K562 (cell line): Measurements from ENCODE around the gene STT3A. TPM values are rescaled to one million over a fixed set of nuclear protein-coding genes. Genes with fewer than 3 reads are reported as not detected.

Source experiments
- ADNP ChIP-seq: fragments of 200-800 bp; sonication (Bioruptor generic); IDR thresholded peaks from 2 replicates; pipeline ENCODE4 v1.6.1; 2016; ENCODE audit warnings: missing genetic modification characterization, missing compliant biosample characterization
- BCOR ChIP-seq: fragments of 450-650 bp; IDR thresholded peaks from 2 replicates; pipeline ENCODE4 v1.6.1; 2016
- BHLHE40 ChIP-seq: IDR thresholded peaks from 2 replicates; pipeline ENCODE4 v1.6.1; 2011; ENCODE audit warnings: low read length, improper control_type of control experiment
- CEBPG ChIP-seq, 3 experiments: fragments of 200-800 bp in 1 of 3; sonication (Bioruptor generic) in 1 of 3; sonication (generic) in 1 of 3; formaldehyde crosslinking in 1 of 3; IDR thresholded peaks in 2 of 3; conservative IDR thresholded peaks in 1 of 3; 2 replicates each; pipeline versions ENCODE4 v1.6.1 to v1.8.0; 2016 to 2022; ENCODE audit warnings: missing compliant biosample characterization in 2 of 3, missing genetic modification characterization in 2 of 3, mild to moderate bottlenecking in 1 of 3, missing genetic modification reagents in 1 of 3
- CHD2 ChIP-seq: IDR thresholded peaks from 2 replicates; pipeline ENCODE4 v1.6.1; 2011; ENCODE audit warnings: low read depth, low read length
- MBD2 ChIP-seq: sonication (generic); IDR thresholded peaks from 2 replicates; pipeline ENCODE4 v1.6.1; 2016; ENCODE audit warnings: low read depth, borderline replicate concordance
- PRPF4 ChIP-seq: fragments of 200-400 bp; formaldehyde crosslinking; IDR thresholded peaks from one replicate; pipeline ENCODE4 v1.6.1; 2017; ENCODE audit warnings: low read length, low read depth, mild to moderate bottlenecking; ENCODE audit not compliant: insufficient read depth, poor library complexity, severe bottlenecking
- RBM22 ChIP-seq: fragments of 200-400 bp; formaldehyde crosslinking; IDR thresholded peaks from 2 replicates; pipeline ENCODE4 v1.6.1; 2018; ENCODE audit warnings: low read length, low read depth; ENCODE audit not compliant: poor library complexity, severe bottlenecking
- SIN3A ChIP-seq, 2 experiments: fragments of 150-350 bp in 1 of 2; IDR thresholded peaks; 2 replicates each; pipeline ENCODE4 v1.6.1; 2011 to 2016; ENCODE audit warnings: borderline replicate concordance in 2 of 2, low read depth in 2 of 2, low read length in 2 of 2, mild to moderate bottlenecking in 2 of 2, moderate library complexity in 2 of 2; ENCODE audit not compliant: control insufficient read depth in 1 of 2
- SMAD4 ChIP-seq: fragments of 250-450 bp; sonication (Bioruptor Pico); conservative IDR thresholded peaks from 2 replicates; pipeline ENCODE4 v1.8.0; 2021; ENCODE audit warnings: inconsistent platforms, mild to moderate bottlenecking, moderate library complexity
- SMC3 ChIP-seq: conservative IDR thresholded peaks from 2 replicates; pipeline ENCODE4 v1.6.1; 2011; ENCODE audit warnings: low read depth, low read length, improper control_type of control experiment; ENCODE audit not compliant: insufficient read depth
- UBTF ChIP-seq, 2 experiments: IDR thresholded peaks; 2 replicates each; pipeline ENCODE4 v1.6.1; 2012; ENCODE audit warnings: improper control_type of control experiment in 2 of 2, low read depth in 2 of 2, low read length in 2 of 2, borderline replicate concordance in 1 of 2
- ZNF24 ChIP-seq: fragments of 450-650 bp; IDR thresholded peaks from 2 replicates; pipeline ENCODE4 v1.6.1; 2016
- ZNF778 ChIP-seq: fragments of 450-650 bp; formaldehyde crosslinking; IDR thresholded peaks from 2 replicates; pipeline ENCODE4 v1.4.0; 2020; ENCODE audit warnings: mild to moderate bottlenecking, moderate library complexity
- polyA plus RNA-seq, 8 experiments: library from polyadenylated mRNA; depleted of rRNA in 4 of 8; stranded (reverse) in 5 of 8; unstranded in 3 of 8; fragments of >200 nt; fragmentation: Nextera tagmentation in 2 of 8; fragmentation: Illumina TruSeq in 1 of 8; extraction: Ambion mirVana in 2 of 8; extraction: Trizol in 1 of 8; gene quantifications; 2 replicates each; pipeline versions ENCODE4 v1.2.1 to v1.2.3, GENCODE V29; 2011 to 2014; ENCODE audit warnings: inconsistent platforms in 1 of 8, missing spikeins in 1 of 8
- total RNA-seq, 7 experiments: library from RNA; depleted of rRNA in 6 of 7; stranded (reverse); fragments of >200 nt in 6 of 7; fragmentation: Illumina TruSeq in 2 of 7; extraction: Trizol in 2 of 7; gene quantifications; 2 replicates each; pipeline versions ENCODE4 v1.2.1 to v1.2.3, GENCODE V29; 2011 to 2021; ENCODE audit warnings: low replicate concordance in 1 of 7
- TF ChIP-seq, protein P1 (sequence below), 2 experiments: IDR thresholded peaks; 2 replicates each; pipeline ENCODE4 v1.6.1; 2011; ENCODE audit warnings: borderline replicate concordance in 1 of 2, control low read depth in 1 of 2, low read depth in 1 of 2, low read length in 1 of 2, mild to moderate bottlenecking in 1 of 2, mixed read lengths in 1 of 2, moderate library complexity in 1 of 2; ENCODE audit not compliant: insufficient read depth in 1 of 2, insufficient read length in 1 of 2, poor library complexity in 1 of 2, severe bottlenecking in 1 of 2; ENCODE audit errors: extremely low read depth in 1 of 2
- TF ChIP-seq, protein P2 (sequence below), 2 experiments: fragments of 450-650 bp; conservative IDR thresholded peaks; 2 replicates each; pipeline ENCODE4 v1.6.1; 2017; ENCODE audit warnings: mild to moderate bottlenecking in 2 of 2, moderate library complexity in 2 of 2
- TF ChIP-seq, protein P3 (sequence below): fragments of 450-650 bp; IDR thresholded peaks from 2 replicates; pipeline ENCODE4 v1.6.1; 2017; ENCODE audit warnings: antibody characterized with exemption, mild to moderate bottlenecking

The STT3A gene
- total and polyA plus RNA-seq, 9 of the 15 experiments (the other 6 are each of a cell fraction or from before 2014, with no cell fraction given), result 70.7 to 330 (median 192) TPM

GRCh38 chr11:125625225-125625629 is 32.6 kb downstream of the STT3A start (continued):
- TF ChIP-seq, protein P1, sequence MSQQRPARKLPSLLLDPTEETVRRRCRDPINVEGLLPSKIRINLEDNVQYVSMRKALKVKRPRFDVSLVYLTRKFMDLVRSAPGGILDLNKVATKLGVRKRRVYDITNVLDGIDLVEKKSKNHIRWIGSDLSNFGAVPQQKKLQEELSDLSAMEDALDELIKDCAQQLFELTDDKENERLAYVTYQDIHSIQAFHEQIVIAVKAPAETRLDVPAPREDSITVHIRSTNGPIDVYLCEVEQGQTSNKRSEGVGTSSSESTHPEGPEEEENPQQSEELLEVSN (IDR thresholded peaks at IDR 0.05; ENCODE audit: borderline replicate concordance in 1 of 2, extremely low read depth in 1 of 2, insufficient read depth in 1 of 2, insufficient read length in 1 of 2, low read depth in 1 of 2, low read length in 1 of 2, poor library complexity in 1 of 2, severe bottlenecking in 1 of 2), result peak; percentile 64 to 83
- TF ChIP-seq SMC3 (0 out of 2 replicates have a peak, but pooled peaks have one; percentile 3), SIN3A (IDR thresholded peaks at IDR 0.05; ENCODE audit: borderline replicate concordance in 2 of 2, control insufficient read depth in 1 of 2, low read depth in 2 of 2, low read length in 2 of 2) (0 out of 4 replicates have a peak, but pooled peaks of 1 of the 2 experiments have one; percentile 47), CEBPG (CRISPR knock-in tag; IDR thresholded peaks at IDR 0.05) (no peak), CEBPG (tag; conservative IDR thresholded peaks at IDR 0.05 in 1 of 2, IDR thresholded peaks at IDR 0.05 in 1 of 2) (0 out of 4 replicates have a peak, but pooled peaks of 1 of the 2 experiments have one; percentile 16), ZNF24 (0 out of 2 replicates have a peak, but pooled peaks have one; percentile 9), UBTF (IDR thresholded peaks at IDR 0.05; ENCODE audit: borderline replicate concordance in 1 of 2, low read depth in 2 of 2, low read length in 2 of 2) (0 out of 4 replicates have a peak, but pooled peaks of 1 of the 2 experiments have one; percentile 87), BHLHE40 (no peak), MBD2 (no peak), CHD2 (no peak), ZNF778 (no peak), RBM22 (peak; percentile 89), ADNP (tag) (no peak), SMAD4 (0 out of 2 replicates have a peak, but pooled peaks have one; percentile 20), BCOR (no peak), PRPF4 (no peak)
- TF ChIP-seq, protein P2, sequence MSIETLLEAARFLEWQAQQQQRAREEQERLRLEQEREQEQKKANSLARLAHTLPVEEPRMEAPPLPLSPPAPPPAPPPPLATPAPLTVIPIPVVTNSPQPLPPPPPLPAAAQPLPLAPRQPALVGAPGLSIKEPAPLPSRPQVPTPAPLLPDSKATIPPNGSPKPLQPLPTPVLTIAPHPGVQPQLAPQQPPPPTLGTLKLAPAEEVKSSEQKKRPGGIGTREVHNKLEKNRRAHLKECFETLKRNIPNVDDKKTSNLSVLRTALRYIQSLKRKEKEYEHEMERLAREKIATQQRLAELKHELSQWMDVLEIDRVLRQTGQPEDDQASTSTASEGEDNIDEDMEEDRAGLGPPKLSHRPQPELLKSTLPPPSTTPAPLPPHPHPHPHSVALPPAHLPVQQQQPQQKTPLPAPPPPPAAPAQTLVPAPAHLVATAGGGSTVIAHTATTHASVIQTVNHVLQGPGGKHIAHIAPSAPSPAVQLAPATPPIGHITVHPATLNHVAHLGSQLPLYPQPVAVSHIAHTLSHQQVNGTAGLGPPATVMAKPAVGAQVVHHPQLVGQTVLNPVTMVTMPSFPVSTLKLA (conservative IDR thresholded peaks at IDR 0.05), result no peak
- TF ChIP-seq, protein P3, sequence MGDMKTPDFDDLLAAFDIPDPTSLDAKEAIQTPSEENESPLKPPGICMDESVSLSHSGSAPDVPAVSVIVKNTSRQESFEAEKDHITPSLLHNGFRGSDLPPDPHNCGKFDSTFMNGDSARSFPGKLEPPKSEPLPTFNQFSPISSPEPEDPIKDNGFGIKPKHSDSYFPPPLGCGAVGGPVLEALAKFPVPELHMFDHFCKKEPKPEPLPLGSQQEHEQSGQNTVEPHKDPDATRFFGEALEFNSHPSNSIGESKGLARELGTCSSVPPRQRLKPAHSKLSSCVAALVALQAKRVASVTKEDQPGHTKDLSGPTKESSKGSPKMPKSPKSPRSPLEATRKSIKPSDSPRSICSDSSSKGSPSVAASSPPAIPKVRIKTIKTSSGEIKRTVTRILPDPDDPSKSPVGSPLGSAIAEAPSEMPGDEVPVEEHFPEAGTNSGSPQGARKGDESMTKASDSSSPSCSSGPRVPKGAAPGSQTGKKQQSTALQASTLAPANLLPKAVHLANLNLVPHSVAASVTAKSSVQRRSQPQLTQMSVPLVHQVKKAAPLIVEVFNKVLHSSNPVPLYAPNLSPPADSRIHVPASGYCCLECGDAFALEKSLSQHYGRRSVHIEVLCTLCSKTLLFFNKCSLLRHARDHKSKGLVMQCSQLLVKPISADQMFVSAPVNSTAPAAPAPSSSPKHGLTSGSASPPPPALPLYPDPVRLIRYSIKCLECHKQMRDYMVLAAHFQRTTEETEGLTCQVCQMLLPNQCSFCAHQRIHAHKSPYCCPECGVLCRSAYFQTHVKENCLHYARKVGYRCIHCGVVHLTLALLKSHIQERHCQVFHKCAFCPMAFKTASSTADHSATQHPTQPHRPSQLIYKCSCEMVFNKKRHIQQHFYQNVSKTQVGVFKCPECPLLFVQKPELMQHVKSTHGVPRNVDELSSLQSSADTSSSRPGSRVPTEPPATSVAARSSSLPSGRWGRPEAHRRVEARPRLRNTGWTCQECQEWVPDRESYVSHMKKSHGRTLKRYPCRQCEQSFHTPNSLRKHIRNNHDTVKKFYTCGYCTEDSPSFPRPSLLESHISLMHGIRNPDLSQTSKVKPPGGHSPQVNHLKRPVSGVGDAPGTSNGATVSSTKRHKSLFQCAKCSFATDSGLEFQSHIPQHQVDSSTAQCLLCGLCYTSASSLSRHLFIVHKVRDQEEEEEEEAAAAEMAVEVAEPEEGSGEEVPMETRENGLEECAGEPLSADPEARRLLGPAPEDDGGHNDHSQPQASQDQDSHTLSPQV, result peak; percentile 97
